Keratinocyte (primary cell): ENCODE results near the gene AADAT. TPM values are rescaled to one million over a fixed set of nuclear protein-coding genes. Genes with fewer than 3 reads are reported as not detected.

Experiments used
- DNase-seq: peaks from one replicate; pipeline ENCODE4 v3.0.0-alpha.2; 2011; ENCODE audit warnings: low read depth, missing footprints, low spot score
- FAIRE-seq: peaks from 2 replicates; lab custom pipeline; 2011; peaks lifted over from hg19 to GRCh38; lab: Jason Lieb, UNC
- H2AFZ ChIP-seq: 2 replicates; pipeline ENCODE4 v1.6.0; 2012; ENCODE audit warnings: low read length, control low read depth, inconsistent platforms; ENCODE audit not compliant: control insufficient read depth
- H3K27ac ChIP-seq: 2 replicates; pipeline ENCODE4 v1.5.1; 2011; ENCODE audit warnings: low read length; ENCODE audit not compliant: control insufficient read depth, insufficient read depth
- H3K27me3 ChIP-seq: 3 replicates; pipeline ENCODE4 v1.6.0; 2011; ENCODE audit warnings: low read length; ENCODE audit not compliant: control insufficient read depth, insufficient read depth; ENCODE audit errors: extremely low read depth
- H3K36me3 ChIP-seq, 2 experiments: 2 replicates in 1 of 2; 3 replicates in 1 of 2; pipeline ENCODE4 v1.5.1; 2011; ENCODE audit warnings: low read length in 2 of 2, mild to moderate bottlenecking in 1 of 2; ENCODE audit not compliant: control insufficient read depth in 2 of 2, insufficient read depth in 2 of 2; ENCODE audit errors: extremely low read depth in 1 of 2
- H3K4me1 ChIP-seq: 3 replicates; pipeline ENCODE4 v1.5.1; 2011; ENCODE audit warnings: low read length; ENCODE audit not compliant: control insufficient read depth, insufficient read depth; ENCODE audit errors: extremely low read depth
- H3K4me2 ChIP-seq: 3 replicates; pipeline ENCODE4 v1.6.0; 2011; ENCODE audit warnings: low read depth, low read length; ENCODE audit not compliant: control insufficient read depth, insufficient read depth; ENCODE audit errors: extremely low read depth
- H3K4me3 ChIP-seq, 3 experiments: fragments of 200-600 bp in 1 of 3; sonication (generic) in 1 of 3; 2 replicates in 2 of 3; 3 replicates in 1 of 3; pipeline ENCODE4 v1.5.1; 2011 to 2016; ENCODE audit warnings: low read length in 3 of 3, mild to moderate bottlenecking in 3 of 3, control low read depth in 2 of 3, inconsistent platforms in 1 of 3, low read depth in 1 of 3, mixed read lengths in 1 of 3, mixed run types in 1 of 3, moderate library complexity in 1 of 3; ENCODE audit not compliant: control insufficient read depth in 2 of 3, insufficient read depth in 2 of 3; ENCODE audit errors: extremely low read depth in 1 of 3
- H3K79me2 ChIP-seq: 2 replicates; pipeline ENCODE4 v1.6.0; 2012; ENCODE audit warnings: low read length; ENCODE audit not compliant: control insufficient read depth, insufficient read depth
- H3K9ac ChIP-seq: 3 replicates; pipeline ENCODE4 v1.6.0; 2011; ENCODE audit warnings: low read length; ENCODE audit not compliant: control insufficient read depth, insufficient read depth; ENCODE audit errors: extremely low read depth
- H3K9me1 ChIP-seq: 3 replicates; pipeline ENCODE4 v1.6.0; 2011; ENCODE audit warnings: low read length; ENCODE audit not compliant: control insufficient read depth, insufficient read depth; ENCODE audit errors: extremely low read depth
- H3K9me3 ChIP-seq: 2 replicates; pipeline ENCODE4 v1.5.1; 2012; ENCODE audit warnings: low read depth, low read length; ENCODE audit not compliant: control insufficient read depth
- H4K20me1 ChIP-seq: 3 replicates; pipeline ENCODE4 v1.6.0; 2011; ENCODE audit warnings: low read length; ENCODE audit not compliant: control insufficient read depth, insufficient read depth; ENCODE audit errors: extremely low read depth
- EZH2 ChIP-seq: IDR thresholded peaks from one replicate; pipeline ENCODE4 v1.6.1; 2012; ENCODE audit warnings: inconsistent platforms, mild to moderate bottlenecking, low read length, moderate library complexity
- dilution Hi-C: fragments of 300-500 bp; cut with MboI; formaldehyde crosslinking; loops from one replicate; pipeline ENCODE4 v1.7.0; 2020; ENCODE audit warnings: low sequenced_read_pairs; ENCODE audit not compliant: extremely low pct_ligation_motif_present
- polyA plus RNA-seq, 5 experiments: library from polyadenylated mRNA; depleted of rRNA in 3 of 5; stranded (reverse) in 3 of 5; stranded (forward) in 1 of 5; unstranded in 1 of 5; fragments of >200 nt; gene quantifications; 1 replicate in 1 of 5; 2 replicates in 3 of 5; 3 replicates in 1 of 5; pipeline versions ENCODE4 v1.2.1 to v1.2.3, GENCODE V29; 2011 to 2012; ENCODE audit warnings: missing spikeins in 2 of 5, low read depth in 1 of 5, low replicate concordance in 1 of 5
- TF ChIP-seq, protein P1 (sequence below), 3 experiments: IDR thresholded peaks in 1 of 3; conservative IDR thresholded peaks in 1 of 3; optimal IDR thresholded peaks in 1 of 3; 2 replicates in 2 of 3; 3 replicates in 1 of 3; pipeline versions ENCODE3 to v1.5.1; 2011; ENCODE audit warnings: low read length in 3 of 3, mild to moderate bottlenecking in 3 of 3, moderate library complexity in 2 of 3, control low read depth in 1 of 3, inconsistent platforms in 1 of 3; ENCODE audit not compliant: insufficient read depth in 2 of 3; ENCODE audit errors: extremely low read depth in 1 of 3

AADAT gene
- polyA plus RNA-seq, 1 donor (not counting 4 experiments of a cell fraction or from before 2014, with no cell fraction given), result 5.2 TPM

DNA sequence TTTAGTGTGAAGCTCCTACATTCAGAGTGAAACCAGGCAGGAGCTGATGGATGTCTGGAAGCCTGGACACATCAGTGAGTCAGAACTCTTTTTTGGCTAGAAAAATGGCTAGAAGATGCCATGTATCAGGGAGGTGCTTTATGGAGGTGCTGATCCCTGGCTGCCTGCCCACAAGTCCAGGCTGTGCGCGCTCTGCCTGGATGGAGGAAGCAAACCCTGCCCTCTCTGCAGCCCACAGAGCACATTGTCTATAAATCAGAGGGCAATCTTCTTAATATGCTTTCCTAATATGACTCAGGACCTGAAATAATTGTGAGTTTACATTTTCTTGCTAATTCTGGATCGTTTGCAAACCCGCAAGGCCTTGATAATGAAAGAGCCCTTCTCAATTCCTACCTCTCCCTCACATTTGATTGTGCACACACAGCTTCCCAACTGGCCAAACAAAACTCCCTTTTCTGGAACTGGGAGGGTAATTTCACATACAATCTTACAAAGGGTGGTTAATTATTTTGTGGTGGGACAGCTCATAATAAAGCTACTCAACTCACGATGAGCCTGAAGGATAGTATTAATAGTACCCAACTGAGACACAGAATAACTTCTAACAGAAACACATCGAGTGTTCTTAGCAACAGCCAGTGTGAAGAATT is 75.3 kb downstream of the AADAT start:
- dilution Hi-C loops, result no loop called here
- Histone ChIP-seq H3K27ac (no peak overlapping the region), H3K9ac (no peak overlapping the region), H2AFZ (no peak overlapping the region), H3K36me3 (no peaks in the 10 kb centered on the region), H3K9me3 (no peaks in the 10 kb centered on the region), H3K4me3 (no peak overlapping the region), H3K9me1 (no peaks in the 10 kb centered on the region), H3K27me3 (no peaks in the 10 kb centered on the region), H3K4me2 (no peak overlapping the region), H4K20me1 (no peaks in the 10 kb centered on the region), H3K4me1 (no peaks in the 10 kb centered on the region), H3K79me2 (no peaks in the 10 kb centered on the region)
- no peak for FAIRE-seq
- TF ChIP-seq, protein P1, sequence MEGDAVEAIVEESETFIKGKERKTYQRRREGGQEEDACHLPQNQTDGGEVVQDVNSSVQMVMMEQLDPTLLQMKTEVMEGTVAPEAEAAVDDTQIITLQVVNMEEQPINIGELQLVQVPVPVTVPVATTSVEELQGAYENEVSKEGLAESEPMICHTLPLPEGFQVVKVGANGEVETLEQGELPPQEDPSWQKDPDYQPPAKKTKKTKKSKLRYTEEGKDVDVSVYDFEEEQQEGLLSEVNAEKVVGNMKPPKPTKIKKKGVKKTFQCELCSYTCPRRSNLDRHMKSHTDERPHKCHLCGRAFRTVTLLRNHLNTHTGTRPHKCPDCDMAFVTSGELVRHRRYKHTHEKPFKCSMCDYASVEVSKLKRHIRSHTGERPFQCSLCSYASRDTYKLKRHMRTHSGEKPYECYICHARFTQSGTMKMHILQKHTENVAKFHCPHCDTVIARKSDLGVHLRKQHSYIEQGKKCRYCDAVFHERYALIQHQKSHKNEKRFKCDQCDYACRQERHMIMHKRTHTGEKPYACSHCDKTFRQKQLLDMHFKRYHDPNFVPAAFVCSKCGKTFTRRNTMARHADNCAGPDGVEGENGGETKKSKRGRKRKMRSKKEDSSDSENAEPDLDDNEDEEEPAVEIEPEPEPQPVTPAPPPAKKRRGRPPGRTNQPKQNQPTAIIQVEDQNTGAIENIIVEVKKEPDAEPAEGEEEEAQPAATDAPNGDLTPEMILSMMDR (optimal IDR thresholded peaks at IDR 0.05 in 1 of 3, IDR thresholded peaks at IDR 0.05 in 1 of 3, conservative IDR thresholded peaks at IDR 0.05 in 1 of 3; ENCODE audit: extremely low read depth in 1 of 3, insufficient read depth in 2 of 3, low read length in 3 of 3), result no peak
- no peak for TF ChIP-seq EZH2
- DNase-seq, result no peak

DNA sequence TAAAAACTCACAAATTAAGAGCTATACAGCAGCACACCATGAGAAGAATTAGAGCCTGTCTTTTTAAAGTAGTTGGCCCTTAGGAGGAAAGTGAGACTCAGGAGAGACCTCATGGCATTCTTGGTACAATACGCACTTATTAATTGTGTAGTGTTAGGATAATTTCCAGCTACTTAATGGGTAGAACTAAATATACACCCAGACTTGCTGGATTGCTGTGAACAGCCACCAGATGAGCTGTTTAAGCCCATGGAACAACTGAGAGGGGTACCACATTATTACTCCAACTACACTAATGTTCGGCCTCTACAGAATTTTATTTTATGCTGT is 77.2 kb downstream of the AADAT start:
- DNase-seq (no peak), FAIRE-seq (no peak)
- Histone ChIP-seq H4K20me1 (no peaks in the 10 kb centered on the region), H3K9me3 (no peaks in the 10 kb centered on the region), H3K79me2 (no peaks in the 10 kb centered on the region), H3K4me2 (no peak overlapping the region), H3K9ac (no peak overlapping the region), H3K4me1 (no peaks in the 10 kb centered on the region), H2AFZ (no peak overlapping the region), H3K9me1 (no peaks in the 10 kb centered on the region), H3K36me3 (no peaks in the 10 kb centered on the region), H3K27ac (no peak overlapping the region), H3K27me3 (no peaks in the 10 kb centered on the region), H3K4me3 (no peak overlapping the region)
- dilution Hi-C loops, result no loop called here
- TF ChIP-seq, protein P1 (optimal IDR thresholded peaks at IDR 0.05 in 1 of 3, IDR thresholded peaks at IDR 0.05 in 1 of 3, conservative IDR thresholded peaks at IDR 0.05 in 1 of 3; ENCODE audit: extremely low read depth in 1 of 3, insufficient read depth in 2 of 3, low read length in 3 of 3), result no peak
- TF ChIP-seq EZH2, result no peak
